GM21723 (cell line): ENCODE data around the gene FAM234B.

ENCODE experiments used
- ATAC-seq: cut with Tn5 transposase; IDR thresholded peaks from one replicate; pipeline ENCODE4 v1.9.1; 2021; ENCODE audit warnings: mild to moderate bottlenecking, moderate library complexity; ENCODE audit not compliant: unreplicated experiment

The FAM234B gene

GRCh38 chr12:13114251-13115052 is 70.3 kb downstream of the FAM234B start:
- ATAC-seq, result no peak

GRCh38 chr12:13116259-13116658 is 72.1 kb downstream of the FAM234B start:
- no peak for ATAC-seq

GRCh38 chr12:13117029-13117428 is 72.8 kb downstream of the FAM234B start:
- no peak for ATAC-seq

GRCh38 chr12:13119826-13120225 is 75.6 kb downstream of the FAM234B start:
- no peak for ATAC-seq

DNA sequence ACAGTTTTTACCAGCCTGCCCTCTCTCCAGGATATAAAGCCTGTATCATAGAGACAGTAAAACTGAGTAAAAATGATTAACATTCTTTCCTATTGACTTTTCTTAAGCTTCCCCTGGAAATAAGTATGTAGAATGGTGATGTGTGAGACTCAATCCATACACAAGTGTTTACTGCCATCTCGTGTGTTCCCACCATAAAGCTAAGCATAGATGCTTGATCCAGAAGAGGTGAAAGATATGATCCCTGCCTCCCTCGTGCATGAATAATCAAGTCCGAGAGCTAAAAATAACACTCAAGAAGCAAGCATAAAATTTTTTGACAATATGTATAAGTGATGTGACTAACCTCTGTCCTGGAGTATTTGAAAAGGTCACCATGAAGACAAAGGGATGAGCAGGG is 76.2 kb downstream of the FAM234B start:
- ATAC-seq, result no peak

- no peak for ATAC-seq
Measured at GRCh38 chr12:13121568-13121967, 77.4 kb downstream of the FAM234B start.

DNA sequence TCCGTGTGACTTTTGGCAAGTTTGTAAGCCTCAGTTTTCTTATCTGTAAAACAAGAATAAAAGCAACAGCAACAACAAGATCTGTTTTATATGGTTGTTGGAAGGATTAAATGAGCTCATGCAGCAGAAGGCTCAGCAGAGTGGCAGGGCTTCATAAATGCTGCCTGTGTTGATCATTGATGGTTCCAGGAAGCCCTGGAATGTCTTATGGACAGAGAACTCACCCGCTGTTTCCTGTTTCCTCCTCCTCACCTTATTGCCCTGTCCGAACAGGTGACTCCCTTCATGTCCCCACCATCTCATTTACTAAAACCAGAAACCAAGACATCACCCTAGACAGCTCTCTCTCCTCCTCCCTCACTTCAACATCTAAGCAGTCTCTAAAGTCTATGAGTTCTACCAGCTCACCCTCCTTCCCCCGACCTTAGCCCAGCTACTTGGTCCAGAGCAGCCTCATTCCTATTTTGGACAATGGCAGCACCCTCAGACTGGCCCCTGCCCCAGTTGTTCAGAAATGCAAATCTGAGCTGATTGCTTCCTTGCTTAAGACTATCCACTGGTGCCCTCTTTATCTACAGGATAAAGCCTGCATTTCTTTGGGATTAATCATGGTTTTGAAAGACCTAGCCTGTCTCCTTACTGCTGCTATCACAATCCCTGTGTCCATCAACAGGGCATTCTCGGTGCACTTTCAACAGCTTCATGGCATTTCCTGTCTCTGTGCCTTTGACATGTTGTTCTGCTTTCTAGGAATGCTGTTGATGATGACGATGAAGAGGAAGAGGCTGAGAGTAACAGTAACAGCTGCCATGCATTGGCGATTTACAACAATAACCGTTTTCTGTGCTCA is 80.7 kb downstream of the FAM234B start:
- no peak for ATAC-seq

- ATAC-seq, result no peak
Measured at GRCh38 chr12:13125996-13126395, 81.8 kb downstream of the FAM234B start.

DNA sequence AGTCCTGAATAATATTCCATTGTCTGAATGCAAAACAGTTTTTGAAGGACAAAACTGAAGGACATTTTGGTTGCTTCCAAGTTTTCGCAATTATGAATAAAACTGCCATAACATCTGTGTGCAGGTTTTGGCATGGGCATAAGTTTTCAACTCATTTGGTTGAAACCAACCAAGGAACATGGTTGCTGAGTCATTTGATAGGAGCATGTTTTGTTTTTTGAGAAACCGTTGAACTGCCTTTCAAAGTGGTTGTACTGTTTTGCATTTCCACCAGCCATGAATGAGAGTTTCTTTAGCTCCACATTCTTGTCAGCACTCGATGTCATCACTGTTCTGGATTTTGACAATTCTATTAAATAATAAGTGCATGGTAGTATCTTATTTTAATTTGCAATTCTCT is 82.3 kb downstream of the FAM234B start:
- ATAC-seq, result no peak

GRCh38 chr12:13127444-13127843 is 83.3 kb downstream of the FAM234B start:
- no peak for ATAC-seq

- ATAC-seq, result no peak
Measured at GRCh38 chr12:13128291-13128965, 84.2 kb downstream of the FAM234B start.

DNA sequence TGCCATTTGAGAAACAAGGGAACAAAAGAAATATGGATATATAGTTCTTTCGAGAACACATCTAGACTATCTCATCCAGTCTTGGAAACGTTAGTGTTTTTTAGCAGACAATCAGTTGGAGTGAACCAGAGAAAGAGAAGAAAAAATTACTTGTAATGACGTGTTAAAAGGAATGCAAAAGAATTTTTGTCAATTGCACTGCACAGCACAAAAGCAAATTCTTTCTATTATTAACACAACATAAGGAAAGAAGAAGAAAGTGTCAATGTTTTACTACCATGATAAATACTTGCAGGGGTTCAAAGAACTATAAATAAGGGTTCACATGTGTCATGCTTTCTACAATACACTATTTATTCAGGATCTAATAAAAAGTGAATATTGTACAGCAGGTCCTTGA is 86.8 kb downstream of the FAM234B start:
- ATAC-seq, result no peak
